WTC11 (cell line): ENCODE measurements around the gene GEMIN2. TPM values are rescaled to one million over a fixed set of nuclear protein-coding genes. Genes with fewer than 3 reads are reported as not detected.

Source experiments
- ATAC-seq: fragments of 200-7000 bp; cut with Tn5 transposase; 2 replicates; pipeline ENCODE4 v1.10.0; 2021; ENCODE audit warnings: mild to moderate bottlenecking, moderate library complexity
- CTCF ChIA-PET: fragments of 300-600 bp; sonication (Branson Sonifier 250); formaldehyde crosslinking; loops from one replicate; lab custom pipeline; 2021; ENCODE audit warnings: antibody characterized with exemption; lab: Charles Lee
- POLR2A ChIA-PET: fragments of 350-600 bp; sonication (Branson Sonifier 250); formaldehyde crosslinking; loops from one replicate; lab custom pipeline; 2021; ENCODE audit warnings: antibody characterized with exemption; lab: Charles Lee
- DNase-seq: peaks from one replicate; pipeline ENCODE4 v3.0.0; 2021; ENCODE audit warnings: low spot score
- H3K27ac Mint-ChIP-seq: 2 replicates; pipeline ENCODE4 v1.8.0; 2021; ENCODE audit warnings: mixed read lengths
- H3K27me3 Mint-ChIP-seq: 2 replicates; pipeline ENCODE4 v1.8.0; 2021; ENCODE audit warnings: low read depth, mild to moderate bottlenecking, moderate library complexity, mixed read lengths
- H3K36me3 Mint-ChIP-seq: 2 replicates; pipeline ENCODE4 v1.8.0; 2021; ENCODE audit warnings: mixed read lengths
- H3K4me1 Mint-ChIP-seq: 2 replicates; pipeline ENCODE4 v1.8.0; 2022; ENCODE audit warnings: mixed read lengths
- H3K4me3 Mint-ChIP-seq: 2 replicates; pipeline ENCODE4 v1.8.0; 2021; ENCODE audit warnings: mild to moderate bottlenecking, moderate library complexity, mixed read lengths
- H3K9me3 Mint-ChIP-seq: 2 replicates; pipeline ENCODE4 v1.8.0; 2021; ENCODE audit warnings: mixed read lengths
- AFF4 ChIP-seq: sonication (generic); formaldehyde crosslinking; IDR thresholded peaks from 2 replicates; pipeline ENCODE4 v1.8.1; 2023; ENCODE audit warnings: mild to moderate bottlenecking, missing genetic modification reagents, borderline replicate concordance
- AR ChIP-seq: fragments of 250-450 bp; sonication (Bioruptor Pico); IDR thresholded peaks from 2 replicates; pipeline ENCODE4 v1.9.0; 2021; ENCODE audit warnings: mild to moderate bottlenecking
- ATF3 ChIP-seq: sonication (generic); formaldehyde crosslinking; conservative IDR thresholded peaks from 2 replicates; pipeline ENCODE4 v1.8.1; 2022; ENCODE audit warnings: mild to moderate bottlenecking, missing genetic modification reagents
- E2F4 ChIP-seq: sonication (generic); formaldehyde crosslinking; IDR thresholded peaks from 2 replicates; pipeline ENCODE4 v1.8.1; 2022; ENCODE audit warnings: low read depth, mild to moderate bottlenecking, moderate library complexity, missing genetic modification reagents, borderline replicate concordance
- ELF4 ChIP-seq: sonication (generic); formaldehyde crosslinking; IDR thresholded peaks from 2 replicates; pipeline ENCODE4 v1.8.1; 2022; ENCODE audit warnings: low read depth, mild to moderate bottlenecking, moderate library complexity, missing genetic modification reagents
- EMX1 ChIP-seq: fragments of 250-450 bp; sonication (Bioruptor Pico); IDR thresholded peaks from 2 replicates; pipeline ENCODE4 v1.8.0; 2021; ENCODE audit warnings: mild to moderate bottlenecking
- IRF1 ChIP-seq: sonication (generic); formaldehyde crosslinking; IDR thresholded peaks from 2 replicates; pipeline ENCODE4 v1.8.0; 2023; ENCODE audit warnings: missing genetic modification reagents
- MYBL2 ChIP-seq: sonication (generic); formaldehyde crosslinking; IDR thresholded peaks from 2 replicates; pipeline ENCODE4 v1.8.1; 2023; ENCODE audit warnings: mild to moderate bottlenecking, moderate library complexity, missing genetic modification reagents
- NFE2L1 ChIP-seq: sonication (generic); formaldehyde crosslinking; IDR thresholded peaks from 2 replicates; pipeline ENCODE4 v1.8.1; 2023; ENCODE audit warnings: missing genetic modification reagents
- NFYB ChIP-seq: sonication (generic); formaldehyde crosslinking; conservative IDR thresholded peaks from 2 replicates; pipeline ENCODE4 v1.8.0; 2022; ENCODE audit warnings: low read depth, missing genetic modification reagents
- NR2C2 ChIP-seq: sonication (generic); formaldehyde crosslinking; IDR thresholded peaks from 2 replicates; pipeline ENCODE4 v1.8.0; 2022; ENCODE audit warnings: mild to moderate bottlenecking, missing genetic modification reagents
- NR3C1 ChIP-seq: sonication (generic); formaldehyde crosslinking; conservative IDR thresholded peaks from 2 replicates; pipeline ENCODE4 v1.8.1; 2023; ENCODE audit warnings: low read depth, mild to moderate bottlenecking, missing genetic modification reagents
- PRDM15 ChIP-seq: sonication (generic); formaldehyde crosslinking; IDR thresholded peaks from 2 replicates; pipeline ENCODE4 v1.8.0; 2022; ENCODE audit warnings: missing genetic modification reagents
- PRRX2 ChIP-seq: fragments of 250-450 bp; sonication (Bioruptor Pico); IDR thresholded peaks from 2 replicates; pipeline ENCODE4 v1.8.0; 2021; ENCODE audit warnings: mild to moderate bottlenecking
- SMAD3 ChIP-seq: sonication (generic); formaldehyde crosslinking; IDR thresholded peaks from 2 replicates; pipeline ENCODE4 v1.8.0; 2022; ENCODE audit warnings: missing genetic modification reagents, mild to moderate bottlenecking, borderline replicate concordance
- SMAD4 ChIP-seq: sonication (generic); formaldehyde crosslinking; IDR thresholded peaks from 2 replicates; pipeline ENCODE4 v1.8.0; 2022; ENCODE audit warnings: mild to moderate bottlenecking, missing genetic modification reagents
- TP53 ChIP-seq: sonication (generic); formaldehyde crosslinking; IDR thresholded peaks from 2 replicates; pipeline ENCODE4 v1.8.1; 2023; ENCODE audit warnings: mild to moderate bottlenecking, missing genetic modification reagents
- USF2 ChIP-seq: sonication (generic); formaldehyde crosslinking; IDR thresholded peaks from 2 replicates; pipeline ENCODE4 v1.8.1; 2023; ENCODE audit warnings: mild to moderate bottlenecking, missing genetic modification reagents, moderate library complexity
- ZMAT4 ChIP-seq: fragments of 250-450 bp; sonication (Bioruptor Pico); IDR thresholded peaks from 2 replicates; pipeline ENCODE4 v1.9.0; 2021; ENCODE audit warnings: mild to moderate bottlenecking
- ZNF232 ChIP-seq: sonication (generic); formaldehyde crosslinking; IDR thresholded peaks from 2 replicates; pipeline ENCODE4 v1.8.0; 2022; ENCODE audit warnings: mild to moderate bottlenecking, missing genetic modification reagents
- total RNA-seq: library from RNA; stranded (reverse); gene quantifications from 3 replicates; pipeline ENCODE4 v1.2.3, GENCODE V29; 2021

The GEMIN2 gene
- total RNA-seq, 1 experiment from 2014 or later: 27.1 TPM

GRCh38 chr14:39168591-39168990, 54.5 kb downstream of the GEMIN2 start (continued):
- no peak for TF ChIP-seq AFF4
- no peak for TF ChIP-seq NR2C2 (CRISPR knock-in tag)
- TF ChIP-seq SMAD3: no peak
- TF ChIP-seq NR3C1 (CRISPR knock-in tag): no peak
- no peak for TF ChIP-seq TP53 (CRISPR knock-in tag)
- TF ChIP-seq NFE2L1 (CRISPR knock-in tag): no peak
- TF ChIP-seq ZNF232 (CRISPR knock-in tag): no peak
- TF ChIP-seq EMX1 (CRISPR knock-in tag): no peak
- no peak for TF ChIP-seq ATF3 (CRISPR knock-in tag)
- TF ChIP-seq MYBL2 (CRISPR knock-in tag): no peak
- no peak for TF ChIP-seq AR (CRISPR knock-in tag)

GRCh38 chr14:39169541-39169900, 55.4 kb downstream of the GEMIN2 start:
- ATAC-seq (no peak), DNase-seq (no peak)
- CTCF ChIA-PET: interaction anchor here (0.9 to 1.6 kb wide), 7 partner anchors 11 to 262 kb away, joined by 3 to 8 read pairs (median 4); partner anchors contain the start of genes GEMIN2 and SEC23A
- Mint-ChIP-seq H3K9me3 (no peaks in the 10 kb centered on the region), H3K4me3 (peak overlapping the region; percentile 89), H3K27me3 (no peaks in the 10 kb centered on the region), H3K4me1 (peaks cover 26% of the 10 kb centered on the region), H3K27ac (peak overlapping the region; percentile 92), H3K36me3 (peaks cover 2% of the 10 kb centered on the region; the same call in 1 of the 2 replicates)
- POLR2A ChIA-PET: interaction anchor here (0.6 to 2.0 kb wide), 7 partner anchors 9 to 263 kb away, joined by 3 to 32 read pairs (median 6); partner anchors contain the start of genes FBXO33 and SEC23A
- no peak for TF ChIP-seq NFYB (CRISPR knock-in tag)
- no peak for TF ChIP-seq TP53 (CRISPR knock-in tag)
- no peak for TF ChIP-seq PRDM15
- no peak for TF ChIP-seq SMAD4 (CRISPR knock-in tag)
- no peak for TF ChIP-seq PRRX2 (CRISPR knock-in tag)
- no peak for TF ChIP-seq E2F4 (CRISPR knock-in tag)
- no peak for TF ChIP-seq ZNF232 (CRISPR knock-in tag)
- TF ChIP-seq ZMAT4 (CRISPR knock-in tag): no peak
- TF ChIP-seq IRF1 (CRISPR knock-in tag): no peak
- TF ChIP-seq MYBL2 (CRISPR knock-in tag): no peak
- TF ChIP-seq NR2C2 (CRISPR knock-in tag): no peak
- TF ChIP-seq ATF3 (CRISPR knock-in tag): no peak
- no peak for TF ChIP-seq NFE2L1 (CRISPR knock-in tag)
- no peak for TF ChIP-seq ELF4
- TF ChIP-seq USF2: no peak
